ENCODE measurements around the gene TMEM151A. TPM values are rescaled to one million over a fixed set of nuclear protein-coding genes. Genes with fewer than 3 reads are reported as not detected.

Gene TMEM151A
- total and polyA plus RNA-seq, 2 donors (not counting 1 experiment from before 2014, with no cell fraction given), result under 0.01 TPM; not detected in 1

DNA sequence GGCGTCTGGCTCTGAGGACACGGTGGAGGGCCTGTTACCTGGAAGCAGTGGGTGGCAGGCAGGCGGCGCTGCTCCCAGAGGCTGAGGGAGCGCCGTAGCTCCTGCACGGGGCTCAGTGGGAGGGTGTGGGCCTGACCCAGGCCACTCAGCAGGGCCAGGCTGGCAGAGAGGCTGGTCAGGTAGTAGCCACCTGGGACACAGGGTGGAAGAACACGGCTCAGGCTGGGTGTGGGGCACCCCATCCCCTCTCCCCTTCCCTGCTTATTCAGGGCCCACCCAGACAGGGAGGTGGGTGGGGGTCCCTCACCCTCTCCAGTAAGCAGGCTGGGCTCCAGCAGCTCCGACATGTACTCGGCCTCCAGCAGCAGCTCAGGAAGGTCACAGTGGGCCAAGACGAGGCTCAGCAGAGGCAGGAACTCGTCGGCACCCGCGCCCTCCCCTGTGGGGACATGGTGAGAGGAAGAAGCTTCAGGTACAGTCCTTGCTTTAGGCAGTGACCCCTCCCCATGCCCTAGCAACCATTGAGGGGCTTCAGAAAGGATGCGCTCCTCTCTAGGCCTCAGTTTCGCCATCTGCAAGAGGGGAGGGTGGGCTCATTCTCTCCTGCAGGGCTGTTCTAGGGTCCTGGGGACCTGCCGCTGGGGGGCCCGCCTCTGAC is 41.7 kb downstream of the TMEM151A start:
- Histone ChIP-seq H2AFZ (ENCODE audit: low read length) (no peak overlapping the region), H3K79me2 (ENCODE audit: control insufficient read depth, insufficient read depth, low read length) (peaks cover 36% of the 10 kb centered on the region), H3K27me3 (ENCODE audit: control insufficient read depth, insufficient read depth, low read length) (no peaks in the 10 kb centered on the region), H3K27ac (ENCODE audit: insufficient read depth, low read length) (no peak overlapping the region), H3K9me3 (ENCODE audit: control insufficient read depth, insufficient read depth, low read depth, low read length) (no peaks in the 10 kb centered on the region), H3K4me2 (ENCODE audit: extremely low read depth, insufficient read depth, low read length) (no peak overlapping the region), H3K36me3 (ENCODE audit: control insufficient read depth, insufficient read depth, low read length) (peaks cover 43% of the 10 kb centered on the region), H3K4me1 (ENCODE audit: control insufficient read depth, extremely low read depth, insufficient read depth, low read length) (peaks cover 33% of the 10 kb centered on the region), H3K9ac (ENCODE audit: insufficient read depth, low read length) (no peak overlapping the region), H4K20me1 (ENCODE audit: control insufficient read depth, extremely low read depth, insufficient read depth, low read length) (no peaks in the 10 kb centered on the region), H3K4me3 (replicated peaks in 1 of 4; ENCODE audit: control extremely low read depth in 1 of 4, insufficient read depth in 1 of 4, low read depth in 3 of 4, low read length in 4 of 4) (peak overlapping the region in 1 of 4 experiments; percentile 10)
- TF ChIP-seq CTCF (conservative IDR thresholded peaks at IDR 0.05 in 1 of 2, IDR thresholded peaks at IDR 0.05 in 1 of 2; ENCODE audit: low read depth in 1 of 2, low read length in 2 of 2) (no peak), EZH2 (IDR thresholded peaks at IDR 0.05; ENCODE audit: low read length, missing control alignments) (no peak)
- DNase-seq (ENCODE audit: low read depth in 2 of 2), result no peak

DNA sequence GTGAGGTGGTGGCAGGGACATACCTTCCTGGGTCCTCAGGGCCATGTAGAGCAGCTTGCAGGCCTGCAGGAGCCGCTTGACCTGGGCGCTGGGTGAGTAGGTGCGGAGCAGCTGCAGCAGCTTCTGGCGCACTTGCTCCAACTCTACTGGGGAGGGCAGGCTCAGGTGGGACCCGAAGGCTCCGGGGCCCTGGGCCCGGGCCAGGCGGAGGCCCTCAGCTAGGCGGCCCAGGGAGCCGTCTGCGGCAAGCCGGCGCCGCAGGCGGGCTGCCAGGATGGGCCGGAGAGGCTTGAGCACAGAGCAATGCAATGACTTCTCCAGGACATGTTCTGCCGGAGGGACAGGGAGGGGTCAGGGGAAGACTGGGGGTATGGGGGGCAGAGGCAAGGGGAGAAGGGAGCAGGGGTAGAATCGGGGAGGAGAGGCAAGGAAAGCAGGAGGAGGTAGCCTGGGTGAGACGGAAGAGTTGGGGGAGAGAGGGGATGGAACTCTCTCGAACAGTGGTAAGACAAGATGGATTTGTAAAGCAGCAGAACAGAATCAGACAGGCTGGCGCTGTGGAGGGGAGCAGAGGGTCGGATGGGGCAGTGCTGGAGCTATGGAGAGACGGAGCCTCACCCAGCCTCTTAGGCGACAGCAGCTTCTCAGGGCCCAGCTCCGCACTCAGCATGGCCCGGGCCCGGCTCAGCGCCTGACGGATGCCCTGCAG is 42.4 kb downstream of the TMEM151A start:
- peak overlapping the region; percentile 99 for H3K9ac ChIP-seq (ENCODE audit: insufficient read depth, low read length)
- H3K79me2 ChIP-seq (ENCODE audit: control insufficient read depth, insufficient read depth, low read length), result peaks cover 36% of the 10 kb centered on the region

DNA sequence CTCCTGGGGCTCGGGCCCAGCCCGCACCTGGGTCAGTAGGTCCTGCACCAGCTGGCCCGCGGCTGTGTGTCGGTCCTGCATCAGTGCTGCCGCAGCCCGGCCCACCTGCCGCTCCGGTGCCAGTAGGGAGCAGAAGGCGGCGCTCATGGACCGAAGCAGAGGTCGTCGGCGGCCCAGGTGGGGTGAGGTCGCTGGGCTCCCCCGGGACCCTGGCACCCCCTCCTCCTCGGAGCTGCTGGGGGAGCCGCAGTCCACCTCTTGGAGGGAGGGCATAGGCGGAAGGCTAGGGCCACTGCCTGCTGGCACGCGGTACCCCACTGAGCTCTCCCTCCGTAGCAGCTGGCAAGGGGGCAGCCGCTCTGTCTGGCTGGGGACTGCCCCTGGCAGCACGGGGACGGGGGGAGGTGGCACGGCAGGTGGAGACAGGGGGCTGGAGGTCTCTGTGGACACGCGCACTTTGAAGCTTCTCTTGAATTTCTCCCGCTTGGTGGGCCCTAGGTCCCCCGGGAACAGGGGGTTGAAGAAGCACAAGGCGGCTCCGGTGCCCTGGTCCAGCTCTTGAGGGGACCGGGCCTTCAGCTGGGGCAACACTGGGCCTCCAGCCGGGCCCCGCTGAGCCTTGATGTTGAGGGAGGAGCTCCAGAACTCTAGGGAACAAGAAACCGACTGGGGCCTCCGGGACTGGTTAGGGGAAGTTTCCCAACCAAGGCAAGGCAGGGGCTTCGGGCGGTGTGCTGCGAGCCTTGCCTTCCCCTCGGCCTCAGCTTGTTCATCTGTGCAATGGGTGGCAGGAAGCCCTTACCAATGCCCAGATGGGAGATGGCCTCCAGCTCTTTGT is 43.1 kb downstream of the TMEM151A start:
- H3K79me2 ChIP-seq (ENCODE audit: control insufficient read depth, insufficient read depth, low read length), result peaks cover 36% of the 10 kb centered on the region
- no peak overlapping the region for H2AFZ ChIP-seq (ENCODE audit: low read length)
- peak overlapping the region; percentile 100 for H3K27ac ChIP-seq (ENCODE audit: insufficient read depth, low read length)
- peaks cover 46% of the 10 kb centered on the region for H3K36me3 ChIP-seq (ENCODE audit: control insufficient read depth, insufficient read depth, low read length)
- H3K9me3 ChIP-seq (ENCODE audit: control insufficient read depth, insufficient read depth, low read depth, low read length), result no peaks in the 10 kb centered on the region
- no peak for DNase-seq (ENCODE audit: low read depth in 2 of 2)
- no peaks in the 10 kb centered on the region for H4K20me1 ChIP-seq (ENCODE audit: control insufficient read depth, extremely low read depth, insufficient read depth, low read length)
- peaks cover 36% of the 10 kb centered on the region for H3K4me1 ChIP-seq (ENCODE audit: control insufficient read depth, extremely low read depth, insufficient read depth, low read length)
- H3K4me2 ChIP-seq (ENCODE audit: extremely low read depth, insufficient read depth, low read length), result peak overlapping the region; percentile 80
- H3K27me3 ChIP-seq (ENCODE audit: control insufficient read depth, insufficient read depth, low read length), result no peaks in the 10 kb centered on the region
- H3K9ac ChIP-seq (ENCODE audit: insufficient read depth, low read length), result peak overlapping the region; percentile 99
- peak overlapping the region; percentile 74 to 95 (median 83) for H3K4me3 ChIP-seq (replicated peaks in 1 of 4; ENCODE audit: control extremely low read depth in 1 of 4, insufficient read depth in 1 of 4, low read depth in 3 of 4, low read length in 4 of 4)
- TF ChIP-seq EZH2 (IDR thresholded peaks at IDR 0.05; ENCODE audit: low read length, missing control alignments), result no peak
- TF ChIP-seq CTCF (conservative IDR thresholded peaks at IDR 0.05 in 1 of 2, IDR thresholded peaks at IDR 0.05 in 1 of 2; ENCODE audit: low read depth in 1 of 2, low read length in 2 of 2), result no peak

More for the DNA sequence above, 42.4 kb downstream of the TMEM151A start:
- Histone ChIP-seq H2AFZ (ENCODE audit: low read length) (no peak overlapping the region), H3K4me1 (ENCODE audit: control insufficient read depth, extremely low read depth, insufficient read depth, low read length) (peaks cover 35% of the 10 kb centered on the region), H3K4me2 (ENCODE audit: extremely low read depth, insufficient read depth, low read length) (peak overlapping the region; percentile 80), H4K20me1 (ENCODE audit: control insufficient read depth, extremely low read depth, insufficient read depth, low read length) (no peaks in the 10 kb centered on the region), H3K27ac (ENCODE audit: insufficient read depth, low read length) (peak overlapping the region; percentile 43), H3K4me3 (replicated peaks in 1 of 4; ENCODE audit: control extremely low read depth in 1 of 4, insufficient read depth in 1 of 4, low read depth in 3 of 4, low read length in 4 of 4) (peak overlapping the region in 2 of 4 experiments; percentile 90 to 95), H3K27me3 (ENCODE audit: control insufficient read depth, insufficient read depth, low read length) (no peaks in the 10 kb centered on the region), H3K9me3 (ENCODE audit: control insufficient read depth, insufficient read depth, low read depth, low read length) (no peaks in the 10 kb centered on the region), H3K36me3 (ENCODE audit: control insufficient read depth, insufficient read depth, low read length) (peaks cover 43% of the 10 kb centered on the region)
- DNase-seq (ENCODE audit: low read depth in 2 of 2), result no peak
- TF ChIP-seq EZH2 (IDR thresholded peaks at IDR 0.05; ENCODE audit: low read length, missing control alignments), result no peak

Data from fibroblast of lung (primary cell).